ENCODE measurements around the gene FGF12.

The FGF12 gene

DNA sequence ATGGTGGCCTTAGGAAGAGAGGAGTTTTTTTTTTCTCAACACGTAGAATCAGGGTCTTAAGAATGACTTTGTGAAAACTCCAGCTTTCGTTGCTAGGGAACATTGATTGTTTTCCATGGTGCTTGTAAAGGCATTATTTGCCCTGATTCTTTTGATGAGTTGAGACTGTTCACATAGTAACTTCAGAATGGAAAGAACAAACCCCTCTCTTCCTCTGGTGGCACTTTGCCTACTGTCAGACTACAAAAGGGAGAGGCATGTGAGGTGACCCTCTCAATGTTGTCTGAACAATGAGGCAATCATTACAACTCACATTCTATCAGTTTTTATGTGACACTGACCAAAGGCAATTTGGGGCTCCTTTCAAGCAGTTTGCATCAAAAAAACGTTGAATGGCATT, 477.8 kb downstream of the FGF12 start:
- no peak for DNase-seq

DNA sequence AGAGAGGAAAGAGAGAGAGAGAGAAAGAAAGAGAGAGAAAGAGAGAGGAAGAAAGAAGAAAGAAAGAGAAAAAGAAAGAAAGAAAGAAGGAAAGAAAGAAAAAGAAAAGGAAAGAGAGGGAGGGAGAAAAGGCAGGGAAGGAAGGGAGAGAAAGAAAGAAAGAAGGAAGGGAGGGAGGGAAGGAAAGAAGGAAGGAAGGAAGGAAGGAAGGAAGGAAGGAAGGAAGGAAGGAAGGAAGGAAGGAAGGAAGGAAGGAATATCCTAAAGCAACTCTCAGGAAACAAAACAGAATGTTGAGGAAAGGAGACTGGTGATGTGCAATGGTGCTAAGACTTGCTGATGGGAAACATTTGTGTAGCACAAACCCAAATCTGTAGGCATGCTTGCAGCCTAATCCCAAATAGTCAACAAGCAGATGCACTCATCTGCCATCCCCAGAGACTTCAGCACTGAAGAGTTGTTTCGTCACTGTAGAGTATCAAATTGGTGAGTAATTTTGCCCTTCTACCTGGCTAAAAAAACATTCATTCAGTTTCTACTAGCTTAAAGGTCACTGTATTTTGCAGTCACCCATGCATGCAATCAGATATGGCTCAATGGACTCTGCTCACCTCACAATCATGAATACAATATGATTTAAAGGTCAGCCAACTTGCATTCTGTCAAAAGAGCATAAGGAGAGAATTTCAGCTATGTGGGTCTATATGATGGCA, 480.3 kb downstream of the FGF12 start:
- peak; percentile 88 for DNase-seq

DNA sequence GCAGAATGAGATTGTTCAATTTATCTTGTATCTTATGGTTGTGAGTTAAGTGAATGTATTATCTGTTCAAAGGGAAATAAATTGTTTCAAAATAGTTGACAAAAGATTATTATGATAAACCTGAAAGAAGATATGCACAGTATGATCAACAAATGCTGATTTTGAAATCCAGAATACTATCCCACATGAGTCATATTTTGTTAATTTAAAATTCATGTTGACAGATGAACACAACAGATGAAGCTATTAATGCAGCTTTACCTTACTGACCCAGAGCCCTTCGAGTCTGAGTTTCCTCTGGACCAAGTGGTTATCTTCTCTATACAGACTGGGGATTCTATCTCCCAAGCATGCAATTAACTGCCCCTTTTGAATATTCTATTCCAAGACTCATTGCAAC, 482.8 kb downstream of the FGF12 start:
- DNase-seq = peak; percentile 42

DNA sequence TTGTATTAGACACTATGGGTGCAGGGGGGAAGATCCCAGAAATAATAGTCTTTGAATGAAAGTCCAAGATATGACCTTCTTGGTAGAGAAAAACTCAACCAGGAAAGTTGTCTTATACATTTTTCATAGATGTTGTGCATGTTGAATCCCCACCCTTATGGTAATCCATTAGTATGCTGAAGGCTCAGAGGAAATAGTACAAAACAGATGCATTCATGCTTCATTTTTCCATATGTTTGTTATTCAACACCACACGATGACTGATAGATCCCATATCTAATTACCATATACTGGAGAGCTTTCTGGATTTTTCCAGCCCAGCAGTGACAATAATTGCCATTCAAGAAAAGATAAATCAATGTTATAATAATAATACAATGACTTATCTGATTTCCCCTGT, 487.4 kb downstream of the FGF12 start:
- no peak for DNase-seq

DNA sequence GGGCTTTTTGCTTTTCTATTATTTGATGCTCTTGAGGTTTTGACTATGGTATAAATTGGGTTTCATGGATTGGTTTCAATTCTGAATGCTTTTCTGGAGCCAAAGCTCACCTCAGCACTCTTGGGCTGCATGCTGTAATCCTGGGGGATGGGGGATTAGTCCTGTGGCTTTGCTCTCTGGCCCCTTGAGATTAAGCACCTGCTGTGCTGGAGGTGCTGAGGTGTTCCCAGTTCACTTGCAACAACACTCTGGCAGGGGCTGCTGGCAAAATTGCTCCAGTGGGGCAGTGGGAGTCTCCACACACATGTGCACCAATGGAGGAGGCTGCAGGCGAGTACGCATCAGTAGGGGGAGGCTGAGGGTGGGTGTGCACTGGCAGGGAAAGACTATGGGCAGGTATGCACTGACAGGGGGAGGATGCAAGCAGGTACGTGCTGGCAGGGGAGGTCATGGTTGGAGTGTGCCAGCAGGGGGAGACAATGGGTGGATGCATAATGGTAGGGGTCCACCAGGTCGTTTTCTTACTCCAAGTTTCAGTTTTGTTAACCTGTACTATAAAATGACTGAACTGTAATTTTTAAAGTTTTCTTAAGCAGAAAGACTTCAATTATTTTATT, 489.2 kb downstream of the FGF12 start:
- DNase-seq = peak; percentile 91

DNA sequence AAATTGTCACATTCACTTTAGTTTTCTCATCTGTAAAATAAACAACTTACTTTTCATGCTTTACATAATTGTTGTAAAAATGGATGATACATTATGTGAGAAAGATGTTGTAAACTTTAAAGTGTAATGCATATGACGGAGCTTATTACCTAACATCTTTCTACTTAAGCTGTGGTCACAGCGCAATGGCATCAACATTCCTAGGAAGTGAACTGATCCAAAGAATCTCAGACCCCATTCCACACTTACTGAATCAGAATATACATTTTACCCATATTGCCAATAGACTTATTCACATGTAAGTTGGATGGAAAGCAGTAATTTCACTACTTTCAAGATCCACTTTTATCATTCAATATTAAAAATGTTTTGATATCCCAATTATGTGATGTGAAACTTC, 497.5 kb downstream of the FGF12 start:
- no peak for DNase-seq

DNA sequence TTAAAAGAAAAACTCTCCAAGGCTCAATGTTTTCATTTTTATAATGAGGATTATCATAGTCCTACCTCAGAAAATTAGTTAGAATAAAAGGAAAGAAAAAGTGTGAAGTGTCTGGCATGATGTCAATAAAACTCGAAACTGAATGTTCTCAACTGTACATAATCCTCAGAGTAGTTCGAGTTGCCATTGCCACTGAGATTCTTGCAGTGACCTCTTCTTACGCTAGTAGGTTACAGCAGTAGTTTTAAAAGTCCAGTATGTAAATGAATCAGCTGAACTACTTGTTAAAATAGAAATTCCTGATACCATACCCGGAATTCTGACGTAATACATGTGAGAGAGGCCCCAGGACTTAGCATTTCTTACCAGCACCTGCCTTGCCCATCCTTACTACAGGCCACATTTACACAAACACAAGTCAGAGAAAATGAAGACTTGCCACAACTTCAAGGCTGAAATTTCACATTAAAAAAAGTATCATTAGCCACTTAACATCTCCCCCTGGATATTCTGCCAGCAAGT, 502.6 kb downstream of the FGF12 start:
- no peak for DNase-seq

DNA sequence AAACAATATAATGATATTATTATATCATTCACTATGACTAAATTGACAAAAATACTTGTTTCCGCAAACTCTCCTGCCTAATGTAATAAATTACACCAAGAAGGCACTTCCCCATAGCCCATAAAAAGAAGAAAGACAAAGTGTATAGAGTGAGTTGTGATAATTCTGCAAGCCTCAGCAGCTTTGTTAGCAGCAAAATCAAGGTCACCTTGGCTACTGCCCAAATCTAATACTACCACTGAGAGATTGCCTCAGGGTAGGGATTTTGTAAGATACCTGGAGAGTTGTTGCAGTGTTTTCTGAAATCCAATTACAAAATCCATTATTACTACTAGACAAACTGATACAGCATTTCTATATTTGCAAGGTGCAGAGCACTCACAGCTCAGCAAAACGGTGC, 503.5 kb downstream of the FGF12 start:
- peak; percentile 51 for DNase-seq

DNA sequence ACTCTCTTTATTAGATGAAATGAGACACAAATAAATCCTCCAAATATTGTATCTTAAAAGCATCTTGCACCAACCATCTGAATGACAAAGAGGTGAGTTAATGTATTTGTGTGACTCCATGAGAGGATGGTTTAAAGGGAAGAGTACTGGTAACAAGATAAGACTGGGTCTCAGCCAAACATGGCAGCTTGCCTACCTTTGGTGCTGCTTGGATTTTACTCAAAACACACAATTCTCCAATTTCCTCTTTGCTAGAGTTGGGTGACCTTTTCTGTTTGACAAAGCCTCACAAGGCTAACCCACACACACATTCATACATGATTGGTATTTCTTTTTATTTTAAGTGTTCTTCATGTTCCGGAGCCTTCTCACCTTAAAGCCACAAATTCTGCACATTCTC, 506.4 kb downstream of the FGF12 start:
- DNase-seq = no peak

DNA sequence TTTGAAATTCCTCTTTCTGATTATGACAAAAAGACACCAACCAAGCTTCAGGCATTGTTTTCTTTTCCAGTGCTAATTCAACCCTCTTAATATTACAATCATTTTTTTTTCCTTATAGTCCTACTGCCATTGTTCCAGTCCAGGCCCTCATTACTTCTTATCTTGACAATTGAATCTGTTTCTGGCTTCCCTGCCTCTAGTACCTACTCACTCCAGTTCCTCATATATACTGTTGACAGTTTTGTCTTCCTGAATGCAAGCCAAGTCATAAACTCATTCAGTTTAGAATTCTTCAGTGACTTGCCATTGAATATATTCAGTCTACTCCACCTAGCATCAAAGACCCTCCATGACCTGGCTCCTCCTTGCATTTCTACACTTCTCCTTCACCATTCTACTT, 507.4 kb downstream of the FGF12 start:
- DNase-seq = no peak

DNA sequence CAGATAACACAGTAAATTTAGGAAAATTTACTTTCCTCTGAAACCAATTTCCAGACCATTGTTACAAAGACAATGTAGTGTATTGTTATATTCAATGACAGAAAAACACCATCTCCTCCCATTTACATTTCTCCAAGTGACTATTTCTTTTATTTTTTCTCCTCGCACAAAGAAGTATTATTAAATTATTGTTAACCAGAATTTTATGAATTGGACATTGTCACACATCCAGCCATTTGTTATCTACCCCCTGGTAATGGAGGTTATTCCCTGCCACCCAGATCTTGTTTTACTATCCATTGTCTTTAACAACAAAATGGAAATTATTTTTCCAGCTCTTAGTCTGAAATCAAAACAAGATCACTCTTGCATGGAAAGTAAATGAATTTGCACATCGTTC, 511.3 kb downstream of the FGF12 start:
- DNase-seq = no peak

DNA sequence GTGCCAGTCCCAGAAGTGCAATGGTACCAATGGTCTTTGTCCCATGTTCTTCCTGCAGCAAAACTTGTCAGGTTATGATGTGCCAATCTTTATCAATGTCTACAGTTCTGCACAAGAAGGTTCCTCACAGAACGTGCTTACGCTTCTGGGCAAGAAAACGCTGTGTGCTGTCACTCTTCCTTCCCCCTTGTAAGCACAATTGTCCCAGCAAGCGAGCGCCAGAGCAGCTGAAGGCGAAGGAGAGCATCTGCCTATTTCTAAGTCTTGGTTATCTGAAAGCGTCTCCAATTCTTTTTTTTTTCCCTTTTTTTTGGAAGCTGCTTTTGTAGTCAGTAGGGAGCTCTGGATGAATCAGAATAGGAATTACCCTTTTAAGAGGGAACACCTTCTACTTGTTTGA, 514.4 kb downstream of the FGF12 start:
- peak; percentile 66 for DNase-seq

DNA sequence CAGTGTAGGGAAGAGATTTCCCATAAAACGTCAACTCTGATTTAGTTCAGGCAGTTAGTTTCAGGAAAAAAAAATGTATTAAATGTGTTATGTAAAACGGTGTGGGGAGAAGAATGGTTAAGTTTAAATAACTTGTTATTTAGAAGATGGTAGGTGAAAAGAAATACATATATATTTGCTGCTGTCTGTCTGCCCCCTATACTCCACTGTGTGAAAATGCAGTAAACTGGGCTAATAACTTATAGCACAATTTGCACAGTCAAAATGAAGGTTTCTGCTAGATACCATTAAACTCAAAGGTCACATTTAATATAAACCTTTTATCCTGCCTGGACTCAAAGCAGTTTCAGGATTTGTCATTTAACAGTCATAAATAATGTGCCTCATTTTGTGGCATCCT, 515.0 kb downstream of the FGF12 start:
- peak; percentile 35 for DNase-seq

DNA sequence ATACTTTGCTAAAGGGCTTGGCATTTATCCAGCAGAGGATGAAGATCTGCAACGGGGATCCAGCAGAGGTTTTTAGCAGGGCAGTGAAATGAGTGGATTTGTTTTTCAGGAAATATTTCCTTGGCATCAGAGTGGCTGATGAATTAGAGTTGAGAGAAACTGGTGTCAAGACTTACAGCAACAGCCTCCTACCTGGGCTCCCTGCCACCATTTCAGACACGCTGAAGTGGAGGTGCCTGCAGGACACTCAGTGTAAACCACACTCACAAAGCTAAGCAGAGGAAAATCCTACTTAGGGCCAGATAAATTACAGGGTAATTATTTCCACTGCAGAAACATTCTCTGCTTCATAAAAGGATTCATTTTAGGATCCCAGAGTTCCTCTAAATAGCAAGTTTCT, 519.7 kb downstream of the FGF12 start:
- peak; percentile 87 for DNase-seq

DNA sequence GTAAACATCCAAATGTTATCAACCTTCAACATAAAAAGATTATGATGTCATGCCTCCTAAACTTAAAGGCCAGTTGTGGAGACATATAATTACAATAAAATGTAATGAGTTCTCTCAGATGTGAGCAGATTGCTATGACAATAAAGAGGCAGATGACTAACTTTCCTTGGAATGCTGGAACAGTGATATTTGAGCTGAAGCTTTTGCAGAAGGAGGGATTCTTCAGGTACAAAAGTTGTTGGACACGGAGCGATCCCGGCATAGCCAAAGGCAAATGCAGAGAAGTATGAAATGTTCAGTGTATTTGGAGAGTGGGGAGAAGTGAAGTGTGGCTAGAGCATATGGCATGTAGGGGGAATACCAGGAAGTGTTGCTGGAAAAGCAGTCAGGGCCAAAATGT, 520.1 kb downstream of the FGF12 start:
- DNase-seq = no peak

DNA sequence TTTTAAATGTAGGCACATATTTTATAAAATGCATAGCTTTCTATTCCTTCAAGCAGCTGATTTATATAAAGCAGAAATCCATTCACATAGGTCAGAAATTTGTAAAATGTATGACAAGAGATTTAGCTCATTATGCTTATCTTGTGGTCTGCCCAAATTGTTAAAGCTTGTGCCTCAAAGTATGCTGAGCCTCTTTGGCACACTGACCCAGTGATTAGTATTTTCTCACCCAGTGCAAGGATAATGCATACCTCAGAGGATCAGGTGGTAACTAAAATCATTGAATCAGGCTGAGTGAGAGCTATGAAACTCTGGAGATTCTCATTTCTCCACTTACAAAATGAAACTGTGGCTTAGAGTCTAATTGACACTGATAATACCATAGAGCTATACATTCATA, 533.3 kb downstream of the FGF12 start:
- DNase-seq = peak; percentile 49

DNA sequence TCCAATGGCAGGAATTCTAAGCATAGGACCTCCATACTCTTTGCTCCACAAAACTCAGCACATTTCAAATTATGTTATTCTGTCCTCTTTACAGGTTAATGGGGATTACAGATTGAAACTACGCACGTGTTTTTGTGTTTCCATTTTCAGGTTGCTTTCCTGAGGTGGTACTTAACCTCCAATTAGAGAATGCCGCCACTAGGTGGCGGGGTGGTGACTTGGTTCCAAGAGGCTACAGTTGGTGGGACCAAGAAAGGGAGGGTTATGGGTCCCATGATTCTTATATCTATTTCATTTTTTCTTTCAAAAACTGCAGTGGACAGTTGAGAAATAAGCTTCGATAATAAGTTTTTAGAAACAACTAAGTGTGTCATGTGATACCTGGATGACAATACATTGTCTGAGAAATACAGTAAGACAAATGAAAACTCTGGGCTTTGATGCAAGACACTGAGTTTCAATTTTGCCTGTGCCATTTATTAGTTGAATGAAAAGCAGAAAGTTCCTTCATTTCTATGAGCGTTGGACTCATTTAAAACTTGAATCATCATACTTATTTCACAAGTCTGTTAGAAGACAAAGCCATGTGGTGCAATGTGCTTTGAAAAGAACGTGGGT, 539.0 kb downstream of the FGF12 start:
- peak; percentile 94 for DNase-seq

DNA sequence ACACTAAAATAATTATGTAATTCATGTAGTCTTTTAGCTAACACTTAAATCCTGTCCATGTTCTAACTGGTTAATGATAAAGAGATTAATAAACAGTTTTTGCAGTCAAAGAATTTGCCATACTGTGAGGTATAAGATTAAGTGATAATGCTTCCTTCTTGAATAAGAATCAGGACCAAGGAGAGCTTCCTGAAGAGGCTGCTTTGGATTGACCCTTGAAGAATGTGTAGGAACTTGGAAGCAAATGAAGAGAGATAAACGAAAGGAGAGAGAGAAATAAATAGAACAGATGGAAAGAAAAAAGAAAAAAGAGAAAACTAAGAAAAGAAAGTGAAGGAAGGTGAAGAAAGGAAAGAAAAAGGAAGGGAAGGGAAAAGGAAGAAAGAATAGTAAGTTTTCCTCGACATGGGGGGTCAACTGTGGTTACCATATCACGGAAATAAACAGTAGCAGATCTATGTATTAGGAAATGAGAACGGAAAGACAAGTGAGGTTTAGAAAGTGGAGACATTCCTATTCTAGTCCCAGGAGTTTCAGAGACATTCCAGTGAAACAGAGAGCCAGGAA, 539.8 kb downstream of the FGF12 start:
- DNase-seq = no peak

DNA sequence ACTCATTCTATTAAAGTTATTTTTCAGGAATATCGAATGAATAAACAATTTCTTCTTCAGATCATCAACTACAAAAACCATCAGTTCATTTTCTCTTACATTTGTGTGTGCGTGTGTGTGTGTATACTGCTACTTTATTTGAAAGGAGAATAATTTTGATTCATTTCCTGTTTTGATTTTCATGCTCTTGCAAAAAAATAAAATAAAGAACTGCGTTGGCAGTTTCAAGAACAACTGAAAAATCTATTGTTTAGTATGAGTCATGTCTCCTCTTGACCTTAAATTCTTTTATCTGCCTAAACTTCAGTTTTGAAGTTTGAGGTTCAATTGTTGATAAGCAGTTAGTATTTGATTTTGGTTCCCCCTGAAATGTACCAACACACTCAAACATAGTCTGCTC, 540.8 kb downstream of the FGF12 start:
- DNase-seq = no peak

DNA sequence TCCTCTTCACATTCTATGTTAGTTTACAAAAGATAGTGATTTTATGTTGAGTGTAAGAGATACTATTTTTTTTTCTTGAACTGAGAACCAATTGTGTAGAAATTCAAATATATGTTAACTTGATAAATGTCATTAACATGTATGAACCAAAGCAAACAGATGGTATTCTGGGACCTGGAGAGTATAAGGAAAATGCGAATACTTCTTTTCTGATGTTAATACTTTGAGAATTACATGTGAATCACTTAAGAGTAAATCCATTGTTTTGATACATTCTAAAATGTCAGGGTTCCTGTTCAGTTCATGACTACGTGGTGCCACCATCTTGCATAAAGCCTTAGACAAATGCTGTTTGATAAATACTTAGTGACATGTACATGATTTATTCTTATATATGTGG, 541.3 kb downstream of the FGF12 start:
- DNase-seq = no peak

DNA sequence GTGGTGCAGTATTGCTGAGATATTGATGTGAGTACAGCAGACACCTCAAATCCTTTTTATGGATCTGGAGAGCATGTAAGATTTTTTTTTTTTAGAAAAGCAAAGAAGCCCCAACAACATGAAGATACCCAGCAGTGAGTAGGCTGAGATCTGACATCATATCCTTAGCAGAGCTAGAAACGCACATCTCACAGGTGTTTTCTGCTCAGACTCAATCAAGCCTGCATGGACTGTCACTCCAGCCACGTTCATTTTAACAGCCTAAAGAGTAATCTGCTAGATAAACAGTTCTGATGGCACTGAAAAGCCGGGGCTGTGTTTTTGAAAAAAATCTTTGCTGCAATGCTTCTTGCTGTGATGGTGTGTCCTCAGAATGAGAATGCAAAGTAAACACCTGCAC, 544.2 kb downstream of the FGF12 start:
- no peak for DNase-seq

DNA sequence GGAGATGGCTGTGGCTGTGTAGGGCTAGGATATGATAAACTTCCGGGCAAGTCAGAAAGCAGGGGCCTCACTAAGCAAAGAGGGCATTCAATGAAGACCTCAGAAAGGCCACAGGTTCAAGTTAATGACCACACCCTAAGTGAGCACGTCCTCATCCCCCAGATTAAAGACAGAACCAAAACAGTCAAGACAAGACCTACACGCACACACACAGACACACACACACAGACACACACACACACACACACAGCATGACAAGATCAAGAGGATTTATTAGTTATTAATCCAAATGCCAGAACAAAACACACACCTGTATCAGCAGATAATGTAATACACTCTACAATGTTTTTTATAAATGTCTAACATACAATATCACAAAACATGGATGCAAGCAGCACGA, 546.2 kb downstream of the FGF12 start:
- no peak for DNase-seq

DNA sequence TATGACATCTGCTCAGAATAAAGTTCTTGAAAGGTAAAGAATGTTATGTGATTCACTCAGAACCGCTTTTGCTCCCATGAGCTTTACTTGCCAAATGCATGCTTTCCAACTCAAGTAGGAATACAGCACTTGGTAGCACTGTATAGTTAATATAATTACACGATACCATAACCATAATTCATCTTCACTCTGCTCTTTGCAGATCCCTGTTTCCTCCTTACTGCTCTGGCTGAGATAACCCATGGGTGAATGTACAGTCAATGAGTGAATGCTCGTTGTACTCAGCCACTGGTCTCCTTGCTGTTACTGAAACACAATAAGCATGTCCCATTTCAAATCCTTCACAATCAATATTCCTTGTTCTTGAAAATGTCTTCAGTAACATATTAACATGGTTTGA, 550.0 kb downstream of the FGF12 start:
- no peak for DNase-seq

DNA sequence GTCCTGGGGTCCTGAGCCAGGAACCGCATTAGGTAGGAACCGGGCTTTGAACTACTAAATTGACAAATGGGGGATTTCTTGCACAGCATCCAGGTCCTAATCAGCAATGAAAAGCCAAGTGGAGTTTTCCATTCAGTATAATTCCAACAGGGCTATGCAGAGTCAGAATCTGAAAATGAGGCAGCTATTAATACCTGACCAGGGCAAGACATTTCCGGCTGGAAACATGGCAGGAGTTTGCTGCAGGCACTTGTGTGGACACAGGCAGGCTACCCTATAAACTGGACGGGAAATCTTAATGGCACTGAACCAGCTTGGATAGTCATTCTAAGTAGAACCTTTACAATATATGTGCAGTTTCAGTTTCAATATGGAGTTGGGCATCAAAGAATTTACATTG, 553.1 kb downstream of the FGF12 start:
- no peak for DNase-seq

All from NCI-H82 (cell line).